LHCN-M2 (cell line): ENCODE data around the gene ARHGAP27. TPM values are rescaled to one million over a fixed set of nuclear protein-coding genes. Genes with fewer than 3 reads are reported as not detected.

ENCODE experiments used
- DNase-seq: peaks from one replicate; pipeline ENCODE4 v3.0.0-alpha.2; 2012; ENCODE audit warnings: low read depth
- total RNA-seq: library from RNA; depleted of rRNA; stranded (reverse); fragments of >200 nt; gene quantifications from 2 replicates; pipeline ENCODE4 v1.2.3, GENCODE V29; 2014

The ARHGAP27 gene
- total RNA-seq, 1 experiment from 2014 or later, result 3.0 TPM

- DNase-seq, result peak; percentile 82
Measured at GRCh38 chr17:45385331-45385997, 47.2 kb downstream of the ARHGAP27 start.

GRCh38 chr17:45384789-45385262, 47.8 kb downstream of the ARHGAP27 start:
- no peak for DNase-seq

DNA sequence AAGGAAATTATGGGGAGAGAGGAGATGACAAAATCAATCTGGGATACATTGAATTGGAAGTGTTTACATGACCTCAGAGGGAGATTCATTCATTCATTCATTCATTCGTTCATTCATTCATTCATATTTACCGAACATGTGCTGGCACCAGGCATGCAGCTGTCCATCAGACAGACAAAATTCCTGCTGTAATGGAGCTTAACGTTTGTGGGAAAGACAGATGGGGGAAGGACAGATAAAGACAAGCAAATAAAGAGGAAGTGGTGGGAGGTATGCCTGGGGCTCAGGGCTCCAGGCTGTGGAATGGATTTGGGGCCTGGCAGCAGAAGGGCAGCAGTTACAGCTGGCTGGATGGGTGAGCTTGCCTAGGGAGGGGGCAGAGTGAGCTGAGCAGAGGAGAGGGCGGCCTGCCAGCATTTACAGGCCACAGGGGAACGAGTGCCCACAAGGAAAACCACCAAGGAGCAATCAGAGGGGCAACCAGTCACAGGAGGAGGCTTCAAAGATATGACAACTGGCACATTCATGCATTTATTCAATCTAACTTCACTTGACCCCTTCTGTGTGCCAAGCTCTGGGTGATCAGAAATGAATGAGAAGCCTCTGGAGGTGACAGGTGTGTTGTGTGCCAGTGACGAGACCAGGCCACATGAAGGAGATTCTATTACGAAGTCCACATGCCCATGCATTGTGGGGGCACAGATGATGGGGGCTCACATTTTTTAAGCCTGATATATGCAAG, 48.5 kb downstream of the ARHGAP27 start:
- DNase-seq, result peak; percentile 83

GRCh38 chr17:45383003-45383402, 49.7 kb downstream of the ARHGAP27 start:
- DNase-seq, result no peak

DNA sequence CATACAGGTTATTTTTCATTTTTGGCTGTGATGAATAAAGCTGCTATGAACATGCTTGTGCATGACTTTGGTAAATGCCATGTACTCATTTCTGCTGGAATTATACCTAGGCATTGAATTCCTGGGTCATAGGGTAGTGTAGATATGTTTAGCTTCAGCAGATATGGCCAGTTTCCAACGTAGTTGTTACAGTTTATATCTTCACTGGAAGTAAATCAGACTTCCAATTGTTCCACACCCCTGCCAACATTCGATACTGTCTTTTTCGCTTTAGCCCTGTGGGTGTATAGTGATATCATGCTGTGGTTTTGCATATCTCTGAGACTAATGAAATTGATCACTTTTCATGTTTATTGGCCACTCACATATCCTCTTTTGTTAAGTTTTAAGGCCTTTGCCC, 50.4 kb downstream of the ARHGAP27 start:
- no peak for DNase-seq

DNA sequence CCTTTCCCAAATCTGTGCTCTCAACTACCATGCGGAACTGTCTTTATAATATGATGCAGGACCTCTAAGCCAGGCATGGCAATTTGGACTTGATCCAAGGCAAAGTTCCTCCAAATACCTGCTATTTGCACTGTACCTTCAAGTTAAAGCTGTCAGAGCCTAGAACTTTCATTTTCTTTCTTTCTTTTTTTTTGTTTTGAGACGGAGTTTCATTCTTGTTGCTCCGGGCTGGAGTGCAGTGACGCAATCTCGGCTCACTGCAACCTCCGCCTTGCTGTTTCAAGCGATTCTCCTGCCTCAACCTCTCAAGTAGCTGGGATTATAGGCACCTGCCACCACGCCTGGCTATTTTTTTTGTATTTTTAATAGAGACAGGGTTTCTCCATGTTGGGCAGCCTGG, 51.7 kb downstream of the ARHGAP27 start:
- DNase-seq, result no peak

GRCh38 chr17:45380046-45380765, 52.5 kb downstream of the ARHGAP27 start:
- DNase-seq, result no peak

DNA sequence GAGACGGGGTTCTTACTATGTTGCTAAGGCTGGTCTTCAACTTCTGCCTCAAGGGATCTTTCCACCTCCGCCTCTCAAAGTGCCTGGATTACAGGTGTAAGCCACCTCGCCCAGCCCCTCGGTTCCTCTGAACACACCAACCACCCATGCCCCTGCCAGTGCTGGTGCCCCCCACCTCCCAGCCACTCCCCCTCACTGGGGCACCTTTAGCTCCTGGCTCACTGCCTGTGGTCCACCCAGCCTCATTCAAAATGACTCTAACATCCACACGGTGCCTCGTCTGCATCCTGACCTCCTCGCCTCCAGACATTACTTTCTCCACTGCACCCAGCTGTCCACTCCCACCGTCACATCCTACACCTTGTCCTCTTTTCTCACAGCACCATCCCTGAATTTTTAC, 55.3 kb downstream of the ARHGAP27 start:
- DNase-seq, result no peak

DNA sequence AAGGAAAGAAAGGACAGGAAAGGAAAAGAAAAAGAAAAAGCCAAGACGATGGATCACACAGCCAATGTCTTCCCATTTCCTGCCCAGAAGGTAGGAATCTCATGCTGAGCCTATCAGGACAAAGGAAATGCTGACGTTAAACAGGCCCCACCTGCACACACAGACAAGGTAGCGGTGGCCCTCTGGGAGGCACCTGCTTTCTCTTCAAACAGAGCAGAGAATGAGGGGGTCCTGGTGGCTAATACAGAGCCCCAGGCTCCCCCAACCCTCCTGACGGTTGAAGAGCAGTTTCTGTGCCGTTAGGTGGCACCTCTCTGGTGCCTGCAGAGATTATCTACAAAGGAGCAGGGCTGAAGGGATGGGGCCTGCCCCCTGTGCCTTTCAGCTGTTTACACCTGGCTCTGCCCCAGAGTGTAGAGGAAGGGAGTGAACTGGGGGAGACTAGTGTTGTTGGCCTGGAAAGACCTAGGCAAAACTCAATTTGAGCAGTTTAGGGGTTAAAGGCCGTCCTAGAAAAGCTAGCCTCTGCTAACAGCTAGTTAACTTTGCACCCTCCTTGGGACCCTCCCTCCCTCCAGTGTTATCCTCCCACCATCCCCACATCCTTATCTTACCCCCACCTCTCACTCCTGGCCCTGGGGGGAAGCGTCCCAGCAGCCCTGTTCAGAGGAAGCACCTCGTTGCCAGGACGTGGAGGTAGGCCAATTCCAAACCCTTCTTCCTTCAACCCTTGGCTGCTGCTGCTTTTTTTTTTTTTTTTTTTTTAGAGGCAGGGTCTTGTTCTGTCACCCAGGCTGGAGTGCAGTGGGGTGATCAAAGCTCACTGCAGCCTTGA, 56.3 kb downstream of the ARHGAP27 start:
- no peak for DNase-seq

DNA sequence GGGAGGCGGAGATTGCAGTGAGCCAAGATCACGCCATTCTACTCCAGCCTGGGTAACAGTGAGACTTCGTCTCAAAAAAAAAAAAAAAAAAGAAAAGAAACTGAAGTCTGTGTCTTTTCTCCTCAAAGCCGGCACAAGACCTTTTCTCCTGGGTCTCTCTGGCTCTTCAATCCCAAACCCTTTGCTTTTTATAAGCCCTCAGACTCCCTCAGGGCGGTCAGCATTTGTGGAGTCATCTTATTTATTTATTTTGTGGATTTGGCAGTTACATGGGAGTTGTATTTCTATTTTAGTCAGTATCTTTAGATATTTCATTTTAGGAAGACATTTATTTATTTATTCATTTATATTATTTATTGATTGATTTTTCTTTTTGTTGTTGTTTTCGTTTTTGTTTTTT, 58.2 kb downstream of the ARHGAP27 start:
- DNase-seq, result no peak

- peak; percentile 55 for DNase-seq
Measured at GRCh38 chr17:45372325-45372869, 60.3 kb downstream of the ARHGAP27 start.

DNA sequence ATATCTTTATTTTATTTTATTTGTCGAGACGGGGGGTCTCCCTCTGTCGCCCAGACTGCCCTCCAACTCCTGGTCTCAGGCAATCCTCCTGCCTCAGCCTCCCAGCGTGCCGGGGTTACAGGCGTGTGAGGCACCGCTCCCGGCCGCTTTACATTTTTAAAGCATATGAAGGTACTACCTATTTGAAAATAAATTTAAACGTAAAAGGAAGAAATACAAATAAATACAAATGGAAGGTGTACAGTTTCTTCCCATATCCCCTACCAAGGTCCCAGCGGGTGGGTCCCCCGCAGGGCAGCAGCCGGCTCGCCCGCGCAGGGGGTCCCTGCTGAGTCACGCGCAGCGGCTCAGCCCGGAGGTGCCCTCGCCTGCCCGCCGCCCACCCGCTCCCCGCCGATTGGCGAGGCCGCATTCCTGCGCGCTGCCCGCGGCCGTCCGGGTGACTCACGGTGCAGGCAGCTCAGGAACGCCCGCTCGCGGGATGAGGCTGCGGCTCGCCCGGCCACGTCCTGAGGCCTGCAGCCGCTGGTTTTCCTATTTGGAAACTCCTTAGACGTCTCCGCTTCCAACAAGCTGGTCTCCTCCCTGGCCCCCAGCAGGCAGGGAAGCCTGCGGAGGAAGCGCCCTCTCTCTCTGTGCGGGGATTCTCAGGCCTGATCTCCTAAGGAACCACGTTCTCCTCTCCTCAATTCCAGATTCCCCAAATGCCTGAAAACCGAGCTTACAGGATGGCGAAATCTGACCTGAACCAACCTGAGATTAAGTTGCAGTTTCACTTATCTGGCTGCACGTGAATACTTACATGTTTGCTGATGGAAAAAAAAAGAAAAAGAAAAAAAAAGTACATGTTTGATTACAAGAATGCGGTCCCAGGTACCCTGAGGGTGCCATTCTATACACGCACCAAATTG, 61.0 kb downstream of the ARHGAP27 start:
- DNase-seq, result peak; percentile 96

DNA sequence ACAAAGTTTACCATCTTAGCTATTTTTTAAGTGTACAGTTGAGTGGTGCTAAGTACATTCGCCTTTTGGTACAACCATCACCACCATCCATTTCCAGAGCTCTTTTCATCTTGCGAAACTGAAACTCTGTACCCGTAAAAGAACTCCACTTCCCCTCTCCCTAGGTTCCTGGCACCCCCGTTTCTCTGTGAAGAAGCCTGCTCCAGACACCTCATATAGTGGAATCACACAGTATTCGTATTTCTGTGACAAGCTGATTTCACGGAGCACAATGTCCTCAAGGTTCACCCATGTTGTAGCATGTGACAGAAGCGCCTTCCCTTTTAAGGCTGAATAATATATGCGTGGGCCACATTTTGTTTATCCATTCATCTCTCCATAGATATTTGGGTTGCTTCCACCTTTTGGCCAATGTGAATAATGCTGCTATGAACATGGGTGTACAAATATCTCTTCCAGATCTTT, 61.7 kb downstream of the ARHGAP27 start:
- DNase-seq, result peak; percentile 66

GRCh38 chr17:45369421-45369820, 63.2 kb downstream of the ARHGAP27 start:
- DNase-seq, result no peak

DNA sequence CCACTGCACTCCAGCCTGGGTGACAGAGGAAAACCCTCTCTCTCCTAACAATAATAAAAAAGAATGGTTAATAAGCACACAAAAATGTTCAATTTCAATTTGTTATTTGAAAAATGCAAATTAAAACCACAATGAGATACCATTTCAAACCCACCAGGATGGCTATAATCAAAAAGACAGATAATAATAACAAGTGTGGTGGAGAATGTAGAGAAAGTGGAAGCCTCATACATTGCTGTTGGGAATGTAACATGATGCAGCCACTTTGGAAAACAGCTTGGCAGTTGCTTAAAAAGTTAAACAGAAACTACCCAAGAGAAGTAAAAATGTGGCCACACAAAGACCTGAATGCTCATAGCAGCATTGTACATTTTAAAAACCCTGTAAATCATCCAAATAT, 64.0 kb downstream of the ARHGAP27 start:
- peak; percentile 74 for DNase-seq

GRCh38 chr17:45367216-45367615, 65.5 kb downstream of the ARHGAP27 start:
- no peak for DNase-seq

- no peak for DNase-seq
Measured at GRCh38 chr17:45366691-45367090, 66.0 kb downstream of the ARHGAP27 start.

GRCh38 chr17:45366049-45366448, 66.6 kb downstream of the ARHGAP27 start:
- no peak for DNase-seq

DNA sequence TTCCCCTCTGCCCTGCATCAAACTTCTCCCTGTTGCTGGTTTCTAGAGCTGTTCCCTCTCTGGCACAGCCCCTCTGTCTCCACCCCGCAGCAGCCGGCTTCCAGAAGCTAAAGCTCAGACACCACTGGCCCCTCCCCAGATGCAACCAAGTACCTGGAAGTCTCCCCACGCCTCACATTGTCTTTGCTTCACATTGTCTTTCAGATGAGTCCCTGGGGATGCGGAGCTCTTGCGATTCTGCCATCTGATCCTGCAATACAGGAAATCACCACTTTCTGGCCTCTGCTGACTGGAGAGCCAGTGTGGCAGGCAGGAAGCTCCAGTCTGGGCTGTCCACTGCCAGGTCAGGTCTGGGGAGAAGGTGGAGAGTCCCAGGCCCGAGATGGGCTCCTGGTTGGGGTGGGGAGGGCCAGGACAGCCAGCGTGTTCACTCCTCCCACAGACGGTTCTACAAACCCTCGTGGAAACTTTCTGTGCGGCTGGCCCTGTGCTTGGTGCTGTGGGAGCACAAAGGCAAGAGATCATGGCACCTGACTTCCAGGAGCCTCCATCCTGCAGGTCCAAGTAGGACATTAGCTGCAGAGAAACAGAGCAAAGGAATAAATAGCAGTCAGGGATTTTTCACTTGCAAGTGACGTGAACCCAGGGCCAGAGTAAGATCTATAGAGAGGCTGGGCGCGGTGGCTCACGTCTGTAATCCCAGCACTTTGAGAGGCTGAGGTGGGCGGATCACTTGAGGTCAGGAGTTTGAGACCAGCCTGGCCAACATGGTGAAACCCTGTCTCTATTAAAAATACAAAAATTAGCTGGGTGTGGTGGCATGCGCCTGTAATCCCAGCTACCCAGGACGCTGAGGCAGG, 67.9 kb downstream of the ARHGAP27 start:
- no peak for DNase-seq
